ENCODE results near the gene RPH3AL.
A peak's percentile ranks its signal among the peaks of the same experiment; 100 is the strongest.
"Not testable (repeated sequence)": the region's sequence is repeated elsewhere in the genome, so short reads cannot be mapped to it uniquely, and the experiment has no call there.

RPH3AL gene

DNA sequence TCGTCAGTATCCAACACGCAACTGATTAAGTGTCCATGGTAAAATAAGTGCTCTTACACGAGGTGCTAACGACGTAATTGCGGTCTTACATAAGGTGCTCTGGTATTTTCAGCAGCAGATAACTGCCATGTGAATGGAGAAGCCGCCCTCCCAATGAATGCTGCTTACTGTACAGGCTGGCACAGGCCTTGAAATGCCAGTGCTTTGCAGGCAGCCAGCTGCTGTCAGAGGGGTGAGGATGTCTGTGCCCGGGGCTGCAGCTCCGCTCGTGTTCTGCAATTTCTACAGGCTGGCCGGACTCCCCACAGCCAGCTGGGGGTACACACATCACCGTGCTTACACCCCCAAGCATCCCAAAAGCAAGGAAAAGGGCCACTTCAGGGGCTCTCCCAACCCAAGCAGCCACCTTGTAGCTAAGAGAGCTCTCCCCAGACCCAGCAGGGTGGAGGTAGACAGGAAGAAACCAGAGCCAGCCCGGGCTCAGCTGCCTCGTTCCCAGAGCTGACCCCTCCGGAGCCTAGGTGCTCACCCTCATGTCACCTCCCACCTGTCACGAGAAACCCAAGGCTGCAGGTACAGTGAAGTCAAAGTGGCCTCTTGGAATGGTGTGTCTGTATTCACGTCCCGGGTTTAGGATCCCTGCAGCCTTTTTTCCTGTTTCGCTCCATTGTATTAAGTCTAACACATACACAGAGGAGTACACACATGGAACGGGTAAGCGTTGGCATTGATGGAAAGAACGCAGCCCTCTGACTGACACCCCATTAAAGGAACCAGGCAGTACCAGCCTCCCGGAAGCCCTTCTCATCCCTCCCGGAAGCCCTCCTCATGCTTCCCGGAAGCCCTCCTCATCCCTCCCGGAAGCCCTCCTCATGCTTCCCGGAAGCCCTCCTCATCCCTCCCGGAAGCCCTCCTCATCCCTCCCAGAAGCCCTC, 27.2 kb upstream of the RPH3AL start:
- DNase-seq = no peak

GRCh38 chr17:378068-378467, 25.5 kb upstream of the RPH3AL start:
- DNase-seq = no peak

DNA sequence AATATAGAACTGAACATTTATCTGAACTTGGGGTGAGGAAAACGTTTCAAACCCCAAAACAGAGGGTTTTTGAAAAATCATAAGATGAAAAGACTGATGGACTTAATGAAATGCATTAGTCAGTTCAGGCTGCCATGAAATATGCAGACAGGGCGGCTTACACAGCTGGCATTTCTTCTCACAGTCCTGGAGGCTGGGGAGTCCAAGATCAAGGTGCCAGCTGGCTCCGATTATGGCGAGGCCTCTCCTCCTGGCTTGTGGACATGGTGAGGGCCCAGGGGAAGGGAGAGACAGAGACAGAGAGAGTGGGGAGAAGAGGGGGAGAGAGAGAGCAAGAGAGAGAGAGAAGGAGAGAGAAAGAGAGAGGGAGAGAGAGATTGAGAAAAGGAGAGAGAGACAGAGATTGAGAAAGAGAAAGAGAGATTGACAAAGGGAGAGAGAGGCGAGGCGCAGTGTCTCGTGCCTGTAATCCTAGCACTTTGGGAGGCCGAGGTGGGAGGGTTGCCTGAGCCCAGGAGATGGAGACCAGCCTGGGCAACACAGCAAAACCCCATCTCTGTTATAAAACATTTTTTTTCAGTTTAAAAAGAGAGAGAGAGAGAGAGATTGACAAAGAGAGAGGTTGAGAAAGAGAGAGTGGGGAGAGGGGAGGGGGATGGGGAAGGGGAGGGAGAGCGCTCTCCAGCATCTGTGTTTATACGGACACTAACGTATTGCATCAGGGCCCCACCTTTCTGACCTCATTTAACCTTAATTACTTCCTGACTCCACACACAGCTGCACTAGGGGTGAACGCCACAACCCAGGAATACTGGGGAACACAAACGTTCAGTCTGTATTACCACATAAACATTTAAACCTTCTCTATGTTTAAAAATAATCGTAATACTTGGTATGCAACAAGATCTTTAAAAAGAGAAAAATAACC, 24.6 kb upstream of the RPH3AL start:
- peak; percentile 68 for DNase-seq

DNA sequence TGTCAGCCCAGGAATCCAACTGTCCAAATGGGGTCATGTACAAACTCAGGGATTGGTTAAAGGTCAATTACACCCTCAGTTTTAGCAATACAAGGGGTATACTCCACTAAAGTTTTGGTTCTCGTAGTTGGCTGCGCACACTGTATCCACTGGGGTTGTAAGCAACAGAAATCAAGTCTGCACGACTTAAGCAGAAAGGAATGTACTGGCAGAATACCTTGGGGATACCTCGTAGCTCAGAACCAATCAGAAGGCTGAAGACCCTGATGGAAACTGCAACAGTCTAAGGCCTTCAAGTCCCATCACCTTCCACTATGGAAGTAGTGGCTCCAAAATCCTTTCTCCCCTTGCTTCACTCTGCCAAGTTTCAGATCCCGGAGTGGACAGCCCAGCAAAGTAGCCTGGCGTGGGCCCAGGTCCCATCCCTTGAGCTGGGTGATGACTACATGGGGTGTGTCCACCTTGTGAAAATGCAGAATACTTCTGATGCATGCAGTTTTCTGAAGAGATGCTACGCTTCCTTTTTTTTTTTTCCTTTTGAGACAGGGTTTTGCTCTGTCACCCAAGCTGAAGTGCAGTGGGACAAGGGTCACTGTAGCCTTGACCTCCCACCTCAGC, 21.1 kb upstream of the RPH3AL start:
- DNase-seq = no peak

- DNase-seq = no peak
Measured at GRCh38 chr17:372157-373152, 19.8 kb upstream of the RPH3AL start.

DNA sequence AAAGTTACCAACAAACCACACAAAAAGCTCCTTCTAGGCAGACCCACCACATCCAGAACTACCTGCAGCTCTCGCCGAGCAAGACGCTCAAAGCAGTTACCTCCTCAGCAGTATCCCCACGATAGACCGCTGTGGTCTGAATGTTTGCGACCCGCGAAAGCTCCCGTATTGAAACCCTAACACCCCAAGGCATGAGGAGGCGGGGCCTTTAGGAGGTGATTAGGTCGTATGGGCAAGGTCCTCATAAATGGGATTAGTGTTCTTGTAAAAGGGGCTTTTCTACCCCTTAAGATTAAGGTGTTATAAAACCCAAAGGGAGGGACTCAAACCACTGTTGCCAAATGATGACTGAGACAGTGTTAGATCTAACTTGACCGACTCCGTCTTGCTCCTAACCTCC, 19.0 kb upstream of the RPH3AL start:
- DNase-seq = no peak

DNA sequence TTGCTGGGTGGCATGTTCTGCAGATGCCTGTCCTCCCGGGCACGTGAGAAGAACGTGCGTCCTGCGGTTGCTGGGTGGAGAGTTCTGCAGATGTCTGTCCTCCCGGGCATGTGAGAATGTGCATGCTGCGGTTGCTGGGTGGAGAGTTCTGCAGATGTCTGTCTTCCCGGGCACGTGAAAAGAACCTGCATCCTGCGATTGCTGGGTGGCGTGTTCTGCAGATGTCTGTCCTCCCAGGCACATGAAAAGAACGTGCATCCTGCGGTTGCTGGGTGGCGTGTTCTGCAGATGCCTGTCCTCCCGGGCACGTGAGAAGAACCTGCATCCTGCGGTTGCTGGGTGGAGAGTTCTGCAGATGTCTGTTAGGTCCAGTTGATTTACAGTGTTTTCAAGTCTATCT, 15.0 kb upstream of the RPH3AL start:
- DNase-seq = not testable (repeated sequence)

- DNase-seq = not testable (repeated sequence)
Measured at GRCh38 chr17:366657-367615, 14.3 kb upstream of the RPH3AL start.

- no peak for DNase-seq
Measured at GRCh38 chr17:364766-365165, 12.2 kb upstream of the RPH3AL start.

DNA sequence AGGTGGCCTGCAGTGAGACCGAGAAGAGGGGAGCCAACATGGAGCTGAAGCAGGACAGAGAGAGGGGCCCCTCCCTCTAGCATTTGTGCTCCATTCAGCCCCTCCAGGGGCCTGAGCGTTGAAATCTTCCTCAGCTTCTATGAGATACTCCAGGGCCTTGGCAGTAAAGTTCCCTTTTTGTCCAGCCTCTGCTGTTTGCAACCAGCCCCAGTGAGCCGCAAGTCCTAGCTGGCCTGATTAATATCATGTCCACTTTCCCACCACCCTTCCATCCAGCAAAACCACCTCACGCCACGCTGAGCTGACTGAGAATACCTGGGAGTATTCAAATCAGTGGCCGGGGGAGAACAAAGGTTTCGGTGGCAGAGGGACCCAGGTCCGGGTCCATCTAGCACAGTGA, 11.7 kb upstream of the RPH3AL start:
- no peak for DNase-seq

DNA sequence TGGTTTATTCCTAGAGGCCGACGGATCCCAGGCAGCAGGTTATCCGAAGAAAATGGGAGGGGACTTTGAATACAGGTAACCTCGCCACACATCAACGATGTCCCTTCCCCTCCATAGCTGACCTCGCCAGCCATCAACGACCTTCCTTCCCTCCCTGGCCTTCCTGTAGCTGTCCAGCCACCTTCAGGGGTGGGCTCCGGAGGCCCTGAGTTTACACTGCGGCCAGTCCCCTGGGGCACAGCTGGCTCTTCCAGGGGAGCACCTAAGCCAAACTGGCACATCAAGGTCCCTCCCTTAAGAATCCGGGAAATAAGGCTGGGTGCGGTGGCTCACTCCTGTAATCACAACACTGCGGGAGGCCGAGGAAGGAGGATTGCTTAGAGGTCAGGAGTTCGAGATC, 10.1 kb upstream of the RPH3AL start:
- DNase-seq = no peak

DNA sequence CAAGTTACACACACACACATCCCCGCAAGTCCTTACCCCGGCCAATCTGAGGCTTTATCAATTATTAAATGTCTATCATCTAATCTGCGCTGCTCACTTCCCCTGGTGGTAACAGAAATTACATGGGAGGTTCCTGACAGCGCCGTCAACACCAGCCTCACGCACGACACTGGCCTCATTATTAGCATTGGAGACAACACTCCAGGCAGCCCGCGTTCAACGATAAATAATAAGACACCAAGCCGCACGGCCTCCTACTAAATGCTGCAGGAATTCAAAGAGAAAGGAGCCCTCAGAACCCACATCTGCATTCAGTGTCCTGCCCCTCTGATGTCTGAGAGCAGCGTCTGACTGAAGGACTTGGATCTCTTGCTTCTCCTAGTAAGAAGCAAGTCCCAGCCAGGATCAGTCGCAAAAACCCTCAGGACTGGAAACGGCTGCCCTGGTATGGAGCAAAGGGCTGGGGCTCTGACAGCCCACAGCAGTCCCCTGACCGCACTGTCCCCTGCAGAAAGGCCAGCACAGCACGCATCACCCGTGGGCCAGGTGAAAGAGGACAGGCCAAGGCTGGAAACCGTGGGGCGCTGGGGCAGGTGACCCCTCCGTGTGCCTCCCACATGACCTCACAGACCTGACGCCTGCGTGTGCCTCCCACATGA, 7.6 kb upstream of the RPH3AL start:
- no peak for DNase-seq

DNA sequence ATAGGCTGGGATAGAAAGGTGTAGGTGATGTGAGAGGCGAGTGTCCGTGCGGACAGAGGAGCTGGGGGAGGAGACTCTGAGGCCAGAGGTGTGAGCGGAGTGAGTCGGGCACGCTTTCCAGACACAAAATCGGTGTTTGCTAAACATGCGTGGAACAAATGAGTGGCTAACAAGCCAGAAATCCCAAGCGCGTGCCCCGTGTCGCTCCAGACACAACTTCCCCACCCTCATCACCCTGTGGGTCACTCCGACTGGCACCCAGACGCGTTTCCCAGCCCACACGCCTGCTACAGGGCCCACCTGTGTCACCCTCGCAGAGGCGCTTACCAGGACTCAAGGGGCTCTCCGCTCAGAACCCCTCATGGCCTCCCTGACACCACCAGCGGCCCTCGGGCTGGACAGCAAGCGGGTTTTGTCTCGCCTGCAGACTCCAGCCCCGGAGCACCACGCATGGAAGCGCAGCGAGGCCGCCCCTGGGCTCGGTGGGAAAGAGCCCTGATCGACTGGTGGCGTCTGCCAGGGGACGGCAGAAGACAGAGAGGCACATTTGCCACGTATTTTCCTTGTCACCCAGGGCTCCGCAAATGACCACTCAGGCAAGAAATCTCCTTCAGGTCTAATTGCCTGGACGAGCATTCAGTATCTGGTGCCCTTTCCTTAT, 6.0 kb upstream of the RPH3AL start:
- no peak for DNase-seq

DNA sequence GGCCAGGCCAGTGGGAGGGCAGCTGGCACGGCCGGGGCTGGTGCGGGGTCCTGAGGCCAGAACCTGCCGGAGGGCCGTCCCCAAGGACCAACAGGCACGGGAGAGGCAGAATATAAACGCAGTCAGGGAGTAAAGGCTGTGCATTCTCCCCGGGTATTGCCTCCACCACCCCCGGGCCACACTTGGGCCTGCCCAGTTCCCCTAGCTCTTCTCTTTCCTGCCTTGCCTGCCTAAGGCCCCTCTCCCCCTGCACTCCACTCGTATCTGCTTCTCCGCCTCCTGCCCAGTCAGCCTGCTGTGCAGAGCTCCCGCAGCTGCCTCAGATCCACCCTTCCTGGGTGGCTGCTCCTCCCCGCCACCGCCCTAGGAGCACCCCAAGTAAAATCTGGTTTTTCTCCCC, 5.0 kb upstream of the RPH3AL start:
- DNase-seq = no peak

- DNase-seq = no peak
Measured at GRCh38 chr17:356671-357434, 4.2 kb upstream of the RPH3AL start.

- DNase-seq = no peak
Measured at GRCh38 chr17:354651-355556, 2.3 kb upstream of the RPH3AL start.

GRCh38 chr17:353838-354234, 1.2 kb upstream of the RPH3AL start:
- DNase-seq = no peak
